Measurements from ENCODE around the gene CCT6A. TPM values are rescaled to one million over a fixed set of nuclear protein-coding genes. Genes with fewer than 3 reads are reported as not detected.
A peak's percentile ranks its signal among the peaks of the same experiment; 100 is the strongest.

Gene CCT6A
- total and polyA plus RNA-seq, 9 of the 15 experiments (the other 6 are each of a cell fraction or from before 2014, with no cell fraction given) = 244 to 708 (median 387) TPM

DNA sequence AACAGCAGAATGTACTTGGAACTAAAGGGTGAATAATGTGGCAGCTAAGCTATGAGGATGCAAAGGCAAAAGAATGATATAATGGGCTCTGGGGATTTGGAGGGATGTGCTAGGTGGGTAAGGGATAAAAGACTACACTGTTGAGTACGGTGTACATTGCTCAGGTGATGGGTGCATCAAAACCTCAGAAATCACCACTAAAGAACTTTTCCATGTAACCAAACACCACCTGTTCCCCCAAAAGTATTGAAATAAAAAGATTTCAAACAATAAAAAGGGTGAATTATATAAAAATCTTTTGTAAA lies 56.3 kb downstream of the CCT6A start:
- H3K79me2 ChIP-seq (ENCODE audit: control insufficient read depth, insufficient read depth, low read length) = peaks cover 35% of the 10 kb centered on the region
- FAIRE-seq (no peak), DNase-seq (ENCODE audit: extremely low read depth in 1 of 4, low spot score in 3 of 4) (no peak), ATAC-seq (no peak)
- no peak overlapping the region for H3K4me3 ChIP-seq
- peaks cover 28% of the 10 kb centered on the region for H3K36me3 ChIP-seq (ENCODE audit: control insufficient read depth, insufficient read depth, low read length)
- peak overlapping the region; percentile 92 for H2AFZ ChIP-seq (ENCODE audit: low read depth, low read length)
- in situ Hi-C loops (cut with MboI) = no loop called here
- peaks cover 12% of the 10 kb centered on the region for H3K9me3 ChIP-seq (replicated peaks; ENCODE audit: control insufficient read depth, insufficient read depth, low read depth, low read length)
- H3K9ac ChIP-seq (ENCODE audit: insufficient read depth in 1 of 2, low read depth in 2 of 2, low read length in 2 of 2) = peak overlapping the region in 1 of 2 experiments; percentile 99; a peak in 2 of 4 replicates
- H3K9me1 ChIP-seq (ENCODE audit: control insufficient read depth, insufficient read depth, low read length) = no peaks in the 10 kb centered on the region
- no TSS peak for BruUV-seq (replicated peaks)
- peaks cover 8 to 9% of the 10 kb centered on the region in 2 experiments; a peak in 4 of 5 replicates for H3K4me1 ChIP-seq (replicated peaks in 1 of 2; ENCODE audit: control insufficient read depth in 2 of 2, insufficient read depth in 2 of 2, low read length in 2 of 2)
- H3K27me3 ChIP-seq (ENCODE audit: control insufficient read depth in 2 of 2, insufficient read depth in 2 of 2, low read length in 2 of 2) = no peaks in the 10 kb centered on the region
- 92% methylated on average over 1 of the region's 1 CpG for WGBS (ENCODE audit: insufficient coverage, low coverage, missing lambda C conversion rate)
- ChIA-PET POLR2A (interaction anchor here (1.3 to 1.7 kb wide), 3 partner anchors 9 to 23 kb away, joined by 4 to 9 read pairs (median 6); partner anchors contain the start of gene PHKG1), CTCF (ENCODE audit: low intra/inter-chr PET ratio) (no interaction called here)
- intact Hi-C loops (cut with micrococcal nuclease) = no loop called here
- peak overlapping the region; percentile 99 for H3K27ac ChIP-seq (ENCODE audit: extremely low read depth, low read depth, low read length)
- peaks cover 16% of the 10 kb centered on the region; the same call in 1 of the 2 replicates for H4K20me1 ChIP-seq (replicated peaks; ENCODE audit: control insufficient read depth, insufficient read depth, low read length)
- peak overlapping the region; percentile 79 for H3K4me2 ChIP-seq (ENCODE audit: insufficient read depth, low read length)
- TF ChIP-seq, protein P1, sequence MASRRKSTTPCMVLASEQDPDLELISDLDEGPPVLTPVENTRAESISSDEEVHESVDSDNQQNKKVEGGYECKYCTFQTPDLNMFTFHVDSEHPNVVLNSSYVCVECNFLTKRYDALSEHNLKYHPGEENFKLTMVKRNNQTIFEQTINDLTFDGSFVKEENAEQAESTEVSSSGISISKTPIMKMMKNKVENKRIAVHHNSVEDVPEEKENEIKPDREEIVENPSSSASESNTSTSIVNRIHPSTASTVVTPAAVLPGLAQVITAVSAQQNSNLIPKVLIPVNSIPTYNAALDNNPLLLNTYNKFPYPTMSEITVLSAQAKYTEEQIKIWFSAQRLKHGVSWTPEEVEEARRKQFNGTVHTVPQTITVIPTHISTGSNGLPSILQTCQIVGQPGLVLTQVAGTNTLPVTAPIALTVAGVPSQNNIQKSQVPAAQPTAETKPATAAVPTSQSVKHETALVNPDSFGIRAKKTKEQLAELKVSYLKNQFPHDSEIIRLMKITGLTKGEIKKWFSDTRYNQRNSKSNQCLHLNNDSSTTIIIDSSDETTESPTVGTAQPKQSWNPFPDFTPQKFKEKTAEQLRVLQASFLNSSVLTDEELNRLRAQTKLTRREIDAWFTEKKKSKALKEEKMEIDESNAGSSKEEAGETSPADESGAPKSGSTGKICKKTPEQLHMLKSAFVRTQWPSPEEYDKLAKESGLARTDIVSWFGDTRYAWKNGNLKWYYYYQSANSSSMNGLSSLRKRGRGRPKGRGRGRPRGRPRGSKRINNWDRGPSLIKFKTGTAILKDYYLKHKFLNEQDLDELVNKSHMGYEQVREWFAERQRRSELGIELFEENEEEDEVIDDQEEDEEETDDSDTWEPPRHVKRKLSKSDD (conservative IDR thresholded peaks at IDR 0.05; ENCODE audit: low read length) = no peak
- TF ChIP-seq C11orf30 (IDR thresholded peaks at IDR 0.05; ENCODE audit: low read depth) = no peak
- TF ChIP-seq EHMT2 (IDR thresholded peaks at IDR 0.05) = 0 out of 2 replicates have a peak, but pooled peaks have one; percentile 19
- TF ChIP-seq DIDO1 (tag; IDR thresholded peaks at IDR 0.05; ENCODE audit: low read depth) = no peak
- TF ChIP-seq CBX3 (IDR thresholded peaks at IDR 0.05; ENCODE audit: borderline replicate concordance in 1 of 2, low read length in 2 of 2) = peak in 1 of 2 experiments; percentile 46; a peak in 1 of 3 replicates
- no peak for TF ChIP-seq SRSF9 (IDR thresholded peaks at IDR 0.05; ENCODE audit: borderline replicate concordance, low read depth, low read length)
- TF ChIP-seq TARDBP (IDR thresholded peaks at IDR 0.05) = no peak
- TF ChIP-seq, protein P2, sequence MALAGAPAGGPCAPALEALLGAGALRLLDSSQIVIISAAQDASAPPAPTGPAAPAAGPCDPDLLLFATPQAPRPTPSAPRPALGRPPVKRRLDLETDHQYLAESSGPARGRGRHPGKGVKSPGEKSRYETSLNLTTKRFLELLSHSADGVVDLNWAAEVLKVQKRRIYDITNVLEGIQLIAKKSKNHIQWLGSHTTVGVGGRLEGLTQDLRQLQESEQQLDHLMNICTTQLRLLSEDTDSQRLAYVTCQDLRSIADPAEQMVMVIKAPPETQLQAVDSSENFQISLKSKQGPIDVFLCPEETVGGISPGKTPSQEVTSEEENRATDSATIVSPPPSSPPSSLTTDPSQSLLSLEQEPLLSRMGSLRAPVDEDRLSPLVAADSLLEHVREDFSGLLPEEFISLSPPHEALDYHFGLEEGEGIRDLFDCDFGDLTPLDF (CRISPR knock-in tag; IDR thresholded peaks at IDR 0.05) = no peak
- TF ChIP-seq KDM4B (IDR thresholded peaks at IDR 0.05; ENCODE audit: borderline replicate concordance in 2 of 2, low read depth in 1 of 2) = no peak
- no peak for TF ChIP-seq GATAD2A (IDR thresholded peaks at IDR 0.05)
- TF ChIP-seq, protein P3, sequence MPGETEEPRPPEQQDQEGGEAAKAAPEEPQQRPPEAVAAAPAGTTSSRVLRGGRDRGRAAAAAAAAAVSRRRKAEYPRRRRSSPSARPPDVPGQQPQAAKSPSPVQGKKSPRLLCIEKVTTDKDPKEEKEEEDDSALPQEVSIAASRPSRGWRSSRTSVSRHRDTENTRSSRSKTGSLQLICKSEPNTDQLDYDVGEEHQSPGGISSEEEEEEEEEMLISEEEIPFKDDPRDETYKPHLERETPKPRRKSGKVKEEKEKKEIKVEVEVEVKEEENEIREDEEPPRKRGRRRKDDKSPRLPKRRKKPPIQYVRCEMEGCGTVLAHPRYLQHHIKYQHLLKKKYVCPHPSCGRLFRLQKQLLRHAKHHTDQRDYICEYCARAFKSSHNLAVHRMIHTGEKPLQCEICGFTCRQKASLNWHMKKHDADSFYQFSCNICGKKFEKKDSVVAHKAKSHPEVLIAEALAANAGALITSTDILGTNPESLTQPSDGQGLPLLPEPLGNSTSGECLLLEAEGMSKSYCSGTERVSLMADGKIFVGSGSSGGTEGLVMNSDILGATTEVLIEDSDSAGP (CRISPR knock-in tag; IDR thresholded peaks at IDR 0.05) = no peak
- TF ChIP-seq KAT8 (IDR thresholded peaks at IDR 0.05; ENCODE audit: low read depth) = no peak
- TF ChIP-seq XRCC3 (IDR thresholded peaks at IDR 0.05) = peak; percentile 48; the same call in 1 of the 2 replicates
- TF ChIP-seq KDM5B (IDR thresholded peaks at IDR 0.05; ENCODE audit: insufficient replicate concordance, low read depth, low read length) = no peak
- no peak for TF ChIP-seq ZNF561 (CRISPR knock-in tag; conservative IDR thresholded peaks at IDR 0.05)
- TF ChIP-seq RBFOX2 (IDR thresholded peaks at IDR 0.05; ENCODE audit: low read depth, low read length) = no peak
- TF ChIP-seq TRIM28 (IDR thresholded peaks at IDR 0.05) = peak; percentile 85
- no peak for TF ChIP-seq WHSC1 (IDR thresholded peaks at IDR 0.05; ENCODE audit: low read length)
- no peak for TF ChIP-seq CREBBP (IDR thresholded peaks at IDR 0.05; ENCODE audit: low read depth, low read length)
- TF ChIP-seq MEF2A (IDR thresholded peaks at IDR 0.05; ENCODE audit: control insufficient read depth, low read depth, low read length) = no peak
